Naive thymus-derived CD8-positive, alpha-beta T cell (primary cell): ENCODE measurements around the gene FARSA. TPM values are rescaled to one million over a fixed set of nuclear protein-coding genes. Genes with fewer than 3 reads are reported as not detected.
"Not testable (repeated sequence)": the region's sequence is repeated elsewhere in the genome, so short reads cannot be mapped to it uniquely, and the experiment has no call there.

Experiments
- ATAC-seq, 2 donors: fragments of 150-1000 bp; cut with Tn5 transposase in 1 of 2; sonication (Bioruptor Pico), chemical (Tn5 transposase) in 1 of 2; 1 replicate in 1 of 2; 2 replicates in 1 of 2; pipeline ENCODE4 v1.10.0; 2021; ENCODE audit warnings: mild to moderate bottlenecking in 2 of 2, moderate library complexity in 2 of 2
- POLR2A ChIA-PET: fragments of 350-600 bp; sonication (Branson Sonifier 250); formaldehyde crosslinking; loops from one replicate; lab custom pipeline; 2021; ENCODE audit warnings: antibody characterized with exemption; lab: Charles Lee
- DNase-seq, 10 donors: peaks; one replicate each; pipeline versions ENCODE4 v3.0.0 to v3.0.0-alpha.2; 2020 to 2022
- H3K27ac Mint-ChIP-seq, 10 donors: one replicate each; pipeline ENCODE4 v1.8.0; 2020 to 2022; ENCODE audit warnings: mild to moderate bottlenecking in 10 of 10, mixed read lengths in 10 of 10, moderate library complexity in 4 of 10, inconsistent platforms in 1 of 10
- H3K27me3 Mint-ChIP-seq, 5 donors: one replicate each; pipeline ENCODE4 v1.8.0; 2021 to 2022; ENCODE audit warnings: mixed read lengths in 5 of 5
- H3K36me3 Mint-ChIP-seq, 3 donors: one replicate each; pipeline ENCODE4 v1.8.0; 2020 to 2022; ENCODE audit warnings: mixed read lengths in 3 of 3, mild to moderate bottlenecking in 2 of 3, inconsistent platforms in 1 of 3
- H3K4me1 Mint-ChIP-seq, 4 donors: one replicate each; pipeline ENCODE4 v1.8.0; 2021 to 2022; ENCODE audit warnings: mixed read lengths in 4 of 4
- H3K4me3 Mint-ChIP-seq, 10 donors: one replicate each; pipeline ENCODE4 v1.8.0; 2020 to 2022; ENCODE audit warnings: mild to moderate bottlenecking in 10 of 10, mixed read lengths in 10 of 10, moderate library complexity in 6 of 10, inconsistent platforms in 1 of 10
- H3K9me3 Mint-ChIP-seq, 9 donors: one replicate each; pipeline ENCODE4 v1.8.0; 2020 to 2022; ENCODE audit warnings: mixed read lengths in 9 of 9, mild to moderate bottlenecking in 3 of 9, inconsistent platforms in 1 of 9, moderate library complexity in 1 of 9
- polyA plus RNA-seq, 3 donors: library from polyadenylated mRNA; unstranded; fragments of 300-500 nt; fragmentation: Illumina TruSeq; gene quantifications; one replicate each; pipeline ENCODE4 v1.2.3, GENCODE V29; 2021
- total RNA-seq, 8 experiments: library from RNA in 2 of 8; stranded (reverse) in 2 of 8; gene quantifications; one replicate each; pipeline ENCODE4 v1.2.3 and lab custom pipeline; 2021 to 2026

FARSA gene
- total and polyA plus RNA-seq, 5 experiments from 2014 or later = 49.8 to 87.7 (median 60.5) TPM

DNA sequence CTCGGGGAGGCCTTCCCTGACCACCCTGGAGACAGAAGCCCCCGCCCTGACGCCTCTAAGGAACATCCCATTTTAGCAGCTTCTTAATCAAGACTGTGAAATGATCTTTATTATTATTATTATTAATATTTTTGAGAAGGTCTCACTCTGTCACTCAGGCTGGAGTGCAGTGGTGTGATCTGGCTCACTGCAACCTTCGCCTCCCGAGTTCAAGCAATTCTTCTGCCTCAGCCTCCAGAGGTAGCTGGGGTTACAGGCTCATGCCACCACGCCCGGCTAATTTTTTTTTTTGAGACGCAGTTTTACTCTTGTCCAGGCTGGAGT, 32.3 kb upstream of the FARSA start:
- DNase-seq (no peak), ATAC-seq (no peak)
- Mint-ChIP-seq H3K27ac (peak overlapping the region in 5 of 10 donors; percentile 32 to 92 (median 77)), H3K9me3 (no peaks in the 10 kb centered on the region), H3K4me1 (peaks cover 5 to 12% (median 6%) of the 10 kb centered on the region in 4 donors), H3K36me3 (no peaks in the 10 kb centered on the region), H3K4me3 (peak overlapping the region in 9 of 10 donors; percentile 47 to 98 (median 64)), H3K27me3 (peaks cover 0 to 2% (median 0%) of the 10 kb centered on the region in 5 donors)
- POLR2A ChIA-PET = interaction anchor here (0.7 to 2.1 kb wide), 13 partner anchors 9 to 85 kb away, joined by 3 to 13 read pairs (median 3); partner anchors contain the start of genes FARSA, GADD45GIP1, NFIX and SYCE2

DNA sequence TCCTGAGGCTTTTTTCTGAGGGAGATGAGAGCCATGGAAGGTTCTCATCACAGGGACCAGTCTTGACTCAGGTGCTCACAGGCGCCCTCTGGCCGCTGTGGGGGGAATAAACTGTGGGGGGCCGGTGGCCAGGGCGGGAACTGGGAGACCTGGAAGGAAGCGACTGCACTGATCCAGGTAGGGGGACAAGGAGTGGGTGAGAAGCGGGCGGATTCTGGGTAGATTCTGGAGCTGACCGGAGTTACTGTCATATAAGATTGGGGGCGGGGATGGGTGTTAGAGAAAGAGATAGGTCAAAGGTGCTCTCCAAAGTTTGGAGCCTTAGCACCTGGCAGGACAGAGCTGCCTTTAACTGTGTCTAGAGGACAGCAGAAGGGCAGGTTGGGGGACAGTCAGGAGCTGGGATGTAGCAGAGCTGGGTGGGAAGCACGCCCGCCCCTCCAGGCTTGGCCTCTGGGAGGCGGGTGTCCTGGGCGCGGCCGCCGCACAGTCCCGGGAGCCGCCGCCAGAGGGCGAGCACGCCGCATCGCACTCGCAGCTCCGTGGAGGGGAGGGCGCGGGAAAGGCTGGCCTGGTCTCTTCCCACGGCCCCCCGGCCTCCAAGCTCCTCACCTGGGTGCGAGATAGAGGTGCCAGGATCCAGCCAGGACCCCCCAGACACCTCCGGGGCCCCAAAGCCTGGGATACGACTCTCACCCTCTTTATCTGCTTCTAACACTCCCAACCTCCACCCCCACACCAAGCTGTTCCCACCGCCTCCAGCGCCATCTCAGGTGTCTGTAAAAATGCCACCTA, 31.7 kb upstream of the FARSA start:
- H3K4me3 Mint-ChIP-seq = peak overlapping the region; percentile 81 to 98 (median 90)
- no peaks in the 10 kb centered on the region for H3K36me3 Mint-ChIP-seq
- peaks cover 0 to 2% (median 0%) of the 10 kb centered on the region in 5 donors for H3K27me3 Mint-ChIP-seq
- POLR2A ChIA-PET = interaction anchor here (0.7 to 2.1 kb wide), 14 partner anchors 9 to 85 kb away, joined by 3 to 13 read pairs (median 3); partner anchors contain the start of genes FARSA, GADD45GIP1, NFIX and SYCE2
- H3K4me1 Mint-ChIP-seq = peaks cover 5 to 12% (median 6%) of the 10 kb centered on the region in 4 donors
- ATAC-seq (peak; percentile 95 to 97), DNase-seq (peak; percentile 63 to 85 (median 79))
- no peaks in the 10 kb centered on the region for H3K9me3 Mint-ChIP-seq
- peak overlapping the region in 9 of 10 donors; percentile 31 to 92 (median 79) for H3K27ac Mint-ChIP-seq

GRCh38 chr19:12959481-12959880, 26.0 kb upstream of the FARSA start:
- no peak for ATAC-seq
- H3K9me3 Mint-ChIP-seq = no peaks in the 10 kb centered on the region
- H3K4me3 Mint-ChIP-seq = no peak overlapping the region
- H3K4me1 Mint-ChIP-seq = peaks cover 9 to 24% (median 20%) of the 10 kb centered on the region in 4 donors
- H3K36me3 Mint-ChIP-seq = peaks cover 0 to 7% (median 0%) of the 10 kb centered on the region in 3 donors
- H3K27ac Mint-ChIP-seq = no peak overlapping the region
- DNase-seq = no peak
- POLR2A ChIA-PET = no interaction called here
- peaks cover 0 to 2% (median 0%) of the 10 kb centered on the region in 5 donors for H3K27me3 Mint-ChIP-seq

DNA sequence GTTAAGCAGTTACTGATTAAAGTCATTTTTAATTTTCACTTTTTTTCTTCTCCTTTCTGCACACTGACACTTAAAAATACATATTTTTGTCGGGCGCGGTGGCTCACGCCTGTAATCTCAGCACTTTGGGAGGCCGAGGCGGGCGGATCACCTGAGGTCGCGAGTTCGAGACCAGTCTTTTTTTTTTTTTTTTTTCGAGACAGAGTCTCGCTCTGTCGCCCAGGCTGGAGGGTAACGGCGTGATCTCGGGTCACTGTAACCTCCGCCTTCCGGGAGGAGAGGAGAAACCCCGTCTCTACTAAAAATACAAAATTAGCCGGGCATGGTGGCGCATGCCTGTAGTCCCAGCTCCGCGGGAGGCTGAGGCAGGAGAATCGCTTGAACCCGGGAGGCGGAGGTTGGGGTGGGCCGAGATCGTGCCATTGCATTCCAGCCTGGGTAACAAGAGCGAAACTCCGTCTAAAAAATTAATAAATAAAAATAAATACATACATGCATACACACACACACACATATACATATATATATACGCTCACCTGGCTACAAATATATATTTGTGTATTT, 24.0 kb upstream of the FARSA start:
- POLR2A ChIA-PET = interaction anchor here (0.7 to 3.6 kb wide), 11 partner anchors 9 to 1252 kb away, joined by 3 to 17 read pairs (median 5); partner anchors contain the start of genes CALR, GCDH and SYCE2
- not testable (repeated sequence) for DNase-seq

GRCh38 chr19:12956446-12957388, 23.2 kb upstream of the FARSA start, which contains the start of gene GADD45GIP1:
TSS of gene GADD45GIP1 (minus strand) at chr19:12957223. CDS start at chr19:12957212, 11 bp downstream.
- Mint-ChIP-seq H3K27me3 (no peaks in the 10 kb centered on the region), H3K9me3 (no peaks in the 10 kb centered on the region), H3K4me3 (peak within 1 kb of the TSS; percentile 75 to 93 (median 86)), H3K36me3 (peaks cover 0 to 29% (median under 1%) of the 10 kb centered on the region in 3 donors), H3K4me1 (peaks cover 15 to 29% (median 25%) of the 10 kb centered on the region in 4 donors), H3K27ac (peak within 1 kb of the TSS; percentile 61 to 95 (median 91))
- peak; percentile 68 to 87 (median 78) for DNase-seq
- POLR2A ChIA-PET = interaction anchor here (0.6 to 3.6 kb wide), 15 partner anchors 9 to 162 kb away, joined by 3 to 17 read pairs (median 6); partner anchors contain the start of genes CALR, GCDH, RAD23A and SYCE2
- peak; percentile 93 to 98 for ATAC-seq

More for the DNA sequence above, 24.0 kb upstream of the FARSA start:
- H3K27me3 Mint-ChIP-seq, H3K9me3 Mint-ChIP-seq: not testable (repeated sequence)
- Mint-ChIP-seq H3K4me1 (peaks cover 14 to 29% (median 25%) of the 10 kb centered on the region in 4 donors), H3K27ac (peak overlapping the region in 9 of 10 donors; percentile 86 to 95 (median 91)), H3K4me3 (peak overlapping the region; percentile 75 to 93 (median 86)), H3K36me3 (peaks cover 0 to 23% (median 0%) of the 10 kb centered on the region in 3 donors)
- ATAC-seq = peak; percentile 29

GRCh38 chr19:12955996-12956395, 22.5 kb upstream of the FARSA start:
- Mint-ChIP-seq H3K27ac (peak overlapping the region; percentile 61 to 92 (median 85)), H3K9me3 (no peaks in the 10 kb centered on the region), H3K27me3 (no peaks in the 10 kb centered on the region), H3K36me3 (peaks cover 0 to 36% (median 5%) of the 10 kb centered on the region in 3 donors), H3K4me3 (peak overlapping the region; percentile 75 to 89 (median 84)), H3K4me1 (peaks cover 16 to 29% (median 25%) of the 10 kb centered on the region in 4 donors)
- DNase-seq = no peak
- POLR2A ChIA-PET = interaction anchor here (0.9 to 3.6 kb wide), 14 partner anchors 8 to 74 kb away, joined by 3 to 17 read pairs (median 6); partner anchors contain the start of genes CALR, GCDH, RAD23A and SYCE2
- ATAC-seq = no peak

GRCh38 chr19:12955575-12955974, 22.1 kb upstream of the FARSA start:
- peaks cover 0 to 41% (median 5%) of the 10 kb centered on the region in 3 donors for H3K36me3 Mint-ChIP-seq
- POLR2A ChIA-PET = interaction anchor here (0.9 to 3.6 kb wide), 8 partner anchors 9 to 74 kb away, joined by 3 to 17 read pairs (median 8); partner anchors contain the start of genes CALR, GCDH and RAD23A
- H3K27ac Mint-ChIP-seq = peak overlapping the region; percentile 61 to 92 (median 85)
- peaks cover 16 to 29% (median 25%) of the 10 kb centered on the region in 4 donors for H3K4me1 Mint-ChIP-seq
- not testable (repeated sequence) for H3K27me3 Mint-ChIP-seq, DNase-seq, H3K9me3 Mint-ChIP-seq, ATAC-seq
- H3K4me3 Mint-ChIP-seq = peak overlapping the region; percentile 75 to 89 (median 84)

DNA sequence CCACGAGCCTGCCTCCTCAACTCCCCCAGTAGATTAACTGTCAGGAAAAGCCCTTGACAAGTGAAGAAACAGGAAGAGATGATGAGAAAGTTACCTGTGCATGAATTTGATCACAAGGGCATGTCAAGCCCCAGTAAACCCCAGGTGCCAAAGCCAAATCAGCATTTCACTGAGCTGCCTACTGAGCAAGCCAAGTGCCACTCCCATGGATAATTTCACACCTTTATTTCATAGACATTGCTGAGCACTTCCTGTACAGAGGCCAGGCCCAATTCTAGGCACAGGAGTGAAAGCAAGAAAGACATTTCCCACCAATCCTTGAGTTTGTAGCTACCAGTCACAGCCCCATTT, 21.1 kb upstream of the FARSA start:
- ATAC-seq (no peak), DNase-seq (no peak)
- peaks cover 0 to 50% (median 10%) of the 10 kb centered on the region in 3 donors for H3K36me3 Mint-ChIP-seq
- POLR2A ChIA-PET = interaction anchor here (0.5 to 3.6 kb wide), 6 partner anchors 8 to 64 kb away, joined by 3 to 17 read pairs (median 4); partner anchors contain the start of genes CALR, GCDH and RAD23A
- peaks cover 18 to 36% (median 27%) of the 10 kb centered on the region in 4 donors for H3K4me1 Mint-ChIP-seq
- peak overlapping the region; percentile 48 to 90 (median 82) for H3K27ac Mint-ChIP-seq
- peak overlapping the region in 7 of 10 donors; percentile 14 to 58 (median 43) for H3K4me3 Mint-ChIP-seq
- H3K9me3 Mint-ChIP-seq = no peaks in the 10 kb centered on the region
- no peaks in the 10 kb centered on the region for H3K27me3 Mint-ChIP-seq

DNA sequence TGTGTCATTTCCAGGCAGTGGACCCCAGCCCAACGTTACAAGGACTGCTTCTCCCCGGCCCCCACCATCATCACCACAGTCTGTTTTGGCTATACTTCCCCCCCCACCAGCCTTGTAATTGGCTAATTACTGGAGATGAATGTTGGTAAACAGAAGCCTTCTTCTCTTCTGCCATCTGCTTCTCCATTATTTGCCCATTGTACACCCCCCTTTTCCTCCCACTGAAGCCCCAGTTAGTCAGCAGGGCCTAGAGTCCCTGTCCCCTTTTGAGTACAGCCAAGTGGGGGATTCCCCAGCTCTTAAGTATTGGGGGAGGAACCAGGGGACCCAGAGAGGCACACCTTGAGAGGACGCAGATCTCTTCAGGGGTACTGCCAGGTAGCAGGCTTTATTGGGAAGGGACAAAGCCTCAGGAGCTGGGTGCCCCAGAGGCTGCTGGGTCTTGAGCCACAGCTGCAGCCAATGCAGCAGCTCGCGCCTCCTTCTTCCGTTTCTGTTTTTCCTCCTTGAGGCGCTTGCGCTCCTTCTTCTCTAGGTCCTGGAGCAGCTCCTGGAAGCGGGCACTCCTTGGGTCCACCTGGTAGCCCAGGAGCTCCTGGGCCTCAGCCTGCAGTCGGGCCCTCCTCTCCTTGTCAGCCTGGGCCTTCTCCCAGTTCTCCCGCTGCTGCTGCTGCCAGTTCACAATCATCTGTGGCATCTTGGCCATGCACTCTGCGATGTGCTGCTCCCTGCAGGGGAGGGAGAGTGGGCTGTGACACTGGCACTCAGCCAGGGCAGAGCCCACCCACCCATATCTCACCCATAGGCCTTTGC, 20.5 kb upstream of the FARSA start:
- Mint-ChIP-seq H3K36me3 (peaks cover 0 to 56% (median 10%) of the 10 kb centered on the region in 3 donors), H3K27me3 (no peaks in the 10 kb centered on the region), H3K4me1 (peaks cover 18 to 36% (median 27%) of the 10 kb centered on the region in 4 donors), H3K27ac (peak overlapping the region in 9 of 10 donors; percentile 53 to 90 (median 83)), H3K9me3 (no peaks in the 10 kb centered on the region), H3K4me3 (peak overlapping the region in 5 of 10 donors; percentile 14 to 58 (median 27))
- DNase-seq (no peak), ATAC-seq (no peak)
- POLR2A ChIA-PET = interaction anchor here (0.8 to 3.6 kb wide), 5 partner anchors 8 to 63 kb away, joined by 3 to 17 read pairs (median 4); partner anchors contain the start of genes CALR, GCDH and RAD23A

GRCh38 chr19:12953138-12953798, 19.8 kb upstream of the FARSA start:
- POLR2A ChIA-PET = interaction anchor here (0.6 to 1.3 kb wide), 4 partner anchors 12 to 142 kb away, joined by 3 to 4 read pairs (median 4); partner anchors contain the start of gene GCDH
- H3K4me3 Mint-ChIP-seq = peak overlapping the region in 1 of 10 donors; percentile 45
- H3K27me3 Mint-ChIP-seq = no peaks in the 10 kb centered on the region
- peaks cover 18 to 36% (median 28%) of the 10 kb centered on the region in 4 donors for H3K4me1 Mint-ChIP-seq
- ATAC-seq (no peak), DNase-seq (no peak)
- H3K9me3 Mint-ChIP-seq = no peaks in the 10 kb centered on the region
- H3K27ac Mint-ChIP-seq = peak overlapping the region in 1 of 10 donors; percentile 7
- peaks cover 0 to 64% (median 10%) of the 10 kb centered on the region in 3 donors for H3K36me3 Mint-ChIP-seq
